ENCODE measurements around the gene ZNF514.
"Not testable (repeated sequence)": the region's sequence is repeated elsewhere in the genome, so short reads cannot be mapped to it uniquely, and the experiment has no call there.

The ZNF514 gene

DNA sequence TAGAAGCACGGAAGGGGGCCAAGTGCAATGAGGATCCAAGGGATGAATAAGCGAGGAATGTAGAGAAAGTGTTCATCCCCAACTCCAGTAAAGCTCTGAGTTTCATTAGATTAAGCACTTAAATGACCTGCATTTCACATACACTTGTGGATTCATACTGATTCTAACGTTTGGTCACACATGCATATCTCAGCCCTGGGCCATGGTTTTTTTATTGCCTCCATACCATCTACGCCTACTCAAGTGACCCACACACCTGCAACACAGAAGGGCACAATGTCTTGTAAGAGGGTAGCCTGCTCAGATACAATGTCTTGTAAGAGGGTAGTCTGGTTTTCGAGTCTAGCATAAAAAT is 37.5 kb downstream of the ZNF514 start:
- no peak for DNase-seq

DNA sequence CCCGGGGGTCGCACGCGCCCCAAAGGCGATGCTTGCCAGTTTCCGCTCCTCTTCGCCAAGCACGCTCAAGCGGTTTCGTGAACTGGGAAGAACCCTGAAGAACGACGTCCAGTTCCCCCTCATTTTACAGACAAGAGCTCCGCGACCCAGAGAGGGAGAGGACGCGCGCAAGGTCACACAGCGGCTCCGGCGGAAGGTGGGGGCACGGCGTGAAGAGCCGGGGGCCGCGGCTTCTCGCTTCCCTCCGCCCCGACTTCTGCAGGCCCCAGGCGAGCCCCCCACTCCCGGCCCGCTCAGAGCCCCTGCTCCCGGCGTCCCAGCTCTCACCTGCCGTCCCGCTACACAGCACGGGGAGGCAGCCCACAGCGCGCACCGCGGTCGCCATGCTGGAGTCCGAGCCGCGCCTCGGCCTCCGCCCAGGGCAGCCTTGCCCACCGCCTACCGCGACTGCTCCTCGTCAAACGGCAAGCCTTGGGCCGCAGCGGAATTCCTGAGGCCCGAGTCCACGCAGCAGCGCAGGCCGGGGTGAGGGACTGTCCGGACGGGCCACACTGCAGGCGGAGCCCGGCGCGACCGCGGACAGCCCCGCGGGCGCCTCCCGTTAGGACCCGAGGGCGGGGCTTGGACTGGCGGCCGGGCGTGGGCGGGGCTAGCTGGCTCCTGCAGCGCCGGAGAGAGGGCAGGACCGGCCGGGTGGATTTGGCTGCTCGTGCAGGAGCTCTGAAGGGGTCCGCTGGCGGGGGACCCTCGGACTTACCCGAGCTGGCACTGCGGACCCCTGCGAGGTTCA is 38.0 kb downstream of the ZNF514 start, which contains the start of gene MRPS5:
Gene MRPS5 (minus strand): TSS at position 402 of the 790 bp plus-strand sequence. CDS start 17 bp downstream, at position 385.
- peak; percentile 95 for DNase-seq

DNA sequence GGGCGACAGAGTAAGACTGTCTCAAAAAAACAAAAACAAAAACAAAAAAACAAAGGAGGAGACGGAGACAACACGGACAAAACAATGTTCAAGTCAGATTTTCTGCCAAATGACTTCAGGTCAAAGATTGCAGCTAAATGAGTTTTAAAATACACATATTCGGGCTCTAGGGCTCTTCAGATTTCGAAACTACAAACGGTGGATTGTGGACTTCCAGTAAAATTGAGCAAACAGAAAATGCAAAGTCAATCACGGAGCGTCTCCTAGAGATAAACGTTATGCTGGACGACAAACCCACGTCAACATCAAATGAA is 38.6 kb downstream of the ZNF514 start:
- no peak for DNase-seq

DNA sequence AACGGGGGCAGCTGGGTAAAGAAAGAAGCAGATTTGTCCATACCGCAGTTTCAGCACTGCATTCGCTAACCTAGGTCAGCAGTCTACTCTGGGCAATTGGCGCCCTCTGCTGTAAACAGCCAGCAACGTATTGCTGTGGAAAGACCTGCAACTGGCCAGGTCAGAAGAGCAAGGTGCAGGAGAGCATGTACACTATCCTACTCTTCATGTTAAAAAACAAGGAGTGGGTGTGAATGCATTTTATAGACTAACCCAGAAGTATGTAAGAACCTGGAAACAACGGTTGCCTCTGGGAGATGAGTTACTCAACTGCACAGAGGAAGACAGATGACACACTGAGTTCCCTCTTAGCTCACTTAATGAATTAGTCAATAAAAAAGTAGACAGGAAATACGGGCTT is 44.2 kb downstream of the ZNF514 start:
- peak; percentile 78 for DNase-seq

DNA sequence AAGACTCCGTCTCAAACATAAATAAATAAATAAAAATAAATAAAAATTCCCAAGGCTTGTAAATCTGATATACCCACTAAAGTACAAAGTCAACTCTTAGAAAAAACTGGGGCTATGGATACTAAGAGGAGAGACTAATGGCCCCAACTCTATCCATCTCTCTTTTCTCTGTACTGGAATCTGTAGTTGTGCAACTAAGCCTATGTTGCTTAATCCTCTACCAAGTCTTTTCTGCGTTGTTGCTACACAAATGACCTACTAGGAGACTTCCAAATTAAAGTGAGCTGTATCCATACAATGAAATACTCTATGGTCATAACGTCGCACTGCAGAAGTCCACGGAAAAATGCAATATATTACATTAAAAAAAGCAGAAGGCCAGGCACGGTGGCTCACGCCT is 46.2 kb downstream of the ZNF514 start:
- DNase-seq = no peak

DNA sequence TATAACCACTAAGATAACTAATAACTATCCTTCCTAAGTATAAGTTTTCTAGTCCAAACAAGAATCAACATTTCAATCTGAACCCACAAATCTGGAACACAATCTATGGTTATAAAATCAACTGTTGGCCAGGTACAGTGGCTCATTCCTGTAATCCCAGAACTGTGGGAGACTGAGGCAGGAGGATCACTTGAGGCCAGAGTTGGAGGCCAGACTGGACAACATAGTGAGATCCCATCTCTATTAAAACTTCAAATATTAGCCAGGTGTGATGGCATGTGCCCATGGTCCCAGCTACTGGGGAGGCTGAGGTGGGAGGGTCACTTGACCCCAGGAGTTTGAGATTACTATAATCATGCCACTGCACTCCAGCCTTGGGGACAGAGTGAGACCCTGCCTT is 49.3 kb downstream of the ZNF514 start:
- DNase-seq = no peak

DNA sequence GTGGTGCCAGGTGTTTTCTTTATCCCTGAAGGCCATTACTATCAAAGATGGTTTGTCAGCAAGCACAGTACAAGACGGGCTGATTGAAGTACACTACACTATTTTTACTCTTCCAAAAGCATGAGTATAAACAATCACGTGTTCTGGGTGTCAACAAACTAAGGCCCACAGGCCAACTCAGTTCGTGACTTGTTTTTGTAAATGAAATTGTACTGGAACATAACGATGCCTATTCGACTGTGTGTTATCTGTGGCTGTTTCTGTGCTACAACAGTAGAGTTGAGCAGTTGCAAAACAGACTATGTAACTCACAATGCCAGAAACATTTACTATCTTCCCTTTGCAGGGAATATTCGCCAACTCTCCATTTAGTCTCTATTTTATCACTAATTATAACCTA is 50.4 kb downstream of the ZNF514 start:
- no peak for DNase-seq

DNA sequence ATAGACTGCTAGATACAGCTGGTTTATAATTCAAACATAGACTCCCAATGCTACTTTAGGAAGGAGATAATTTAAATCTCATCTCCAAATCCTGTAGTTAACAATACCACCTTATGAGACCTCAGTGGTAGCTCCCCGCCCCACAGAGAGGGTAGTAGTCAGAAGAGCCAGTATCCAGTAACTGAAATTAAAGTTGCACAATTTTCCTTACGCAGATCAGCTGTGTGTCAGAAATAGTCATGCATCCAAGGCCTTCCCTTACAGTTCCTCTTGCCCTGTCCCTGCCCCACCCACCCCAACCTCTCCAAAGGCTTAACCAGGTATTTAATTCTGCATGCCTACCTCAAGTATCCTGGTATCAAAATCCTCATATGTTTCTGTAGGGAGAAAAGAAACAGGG is 53.6 kb downstream of the ZNF514 start:
- no peak for DNase-seq

DNA sequence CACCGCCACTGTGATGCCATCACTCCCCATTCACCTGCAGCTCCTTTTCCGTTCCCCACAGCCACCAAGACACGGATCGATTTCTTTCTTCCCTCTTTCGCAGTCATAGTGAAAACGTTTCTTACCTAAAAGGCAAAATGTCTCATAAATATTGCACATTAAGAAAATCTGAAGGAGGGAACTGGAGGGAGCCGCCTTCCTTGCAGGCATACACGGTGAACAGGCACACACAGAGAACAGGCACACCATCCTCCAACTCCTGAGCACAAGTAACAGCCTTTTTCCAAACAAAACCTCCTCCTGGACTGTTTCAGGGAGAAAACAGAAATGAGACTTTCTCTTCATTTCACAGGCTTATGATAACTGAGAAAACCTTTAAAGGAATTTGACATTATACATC is 55.0 kb downstream of the ZNF514 start:
- no peak for DNase-seq

DNA sequence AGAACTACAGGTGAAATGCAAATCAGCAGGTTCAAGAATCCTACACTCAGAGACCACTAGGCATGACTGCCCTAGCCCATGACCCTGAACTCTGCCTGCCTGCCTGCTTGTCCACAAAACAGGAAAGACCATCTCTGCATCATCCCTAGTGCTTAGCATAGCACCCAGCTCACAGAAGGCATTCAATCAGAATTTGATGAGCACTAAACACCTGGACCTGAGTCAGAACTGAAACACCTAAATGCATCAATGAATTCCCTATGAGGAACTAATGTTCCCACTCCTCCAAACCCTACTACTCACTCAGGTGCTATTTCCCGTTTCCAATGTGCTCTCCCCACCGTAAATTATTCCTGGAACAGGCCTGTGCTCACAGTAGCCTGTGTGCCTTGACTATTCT is 59.7 kb downstream of the ZNF514 start:
- no peak for DNase-seq

DNA sequence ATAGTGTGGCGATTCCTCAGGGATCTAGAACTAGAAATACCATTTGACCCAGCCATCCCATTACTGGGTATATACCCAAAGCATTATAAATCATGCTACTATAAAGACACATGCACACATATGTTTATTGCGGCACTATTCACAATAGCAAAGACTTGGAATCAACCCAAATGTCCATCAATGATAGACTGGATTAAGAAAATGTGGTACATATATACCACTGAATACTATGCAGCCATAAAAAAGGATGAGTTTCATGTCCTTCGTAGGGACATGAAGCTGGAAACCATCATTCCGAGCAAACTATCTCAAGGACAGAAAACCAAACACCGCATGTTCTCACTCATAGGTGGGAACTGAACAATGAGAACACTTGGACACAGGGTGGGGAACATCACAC is 61.4 kb downstream of the ZNF514 start:
- DNase-seq = not testable (repeated sequence)

All from stimulated activated CD4-positive, alpha-beta T cell treated with anti-CD3 and anti-CD28 coated beads, Interleukin-15, amount 100 ng/mL, for 24 hours (primary cell).